GM19099 (cell line): Measurements from ENCODE around the gene SLC12A4.

ENCODE experiments used
- POLR2A ChIP-seq: IDR thresholded peaks from 3 replicates; pipeline ENCODE4 v1.6.1; 2011; ENCODE audit warnings: low read depth; ENCODE audit not compliant: insufficient read length; ENCODE audit errors: extremely low read depth

Gene SLC12A4

GRCh38 chr16:67953641-67954375, 14.6 kb downstream of the SLC12A4 start:
- TF ChIP-seq POLR2A: no peak

GRCh38 chr16:67951485-67951884, 17.0 kb downstream of the SLC12A4 start:
- no peak for TF ChIP-seq POLR2A

GRCh38 chr16:67950335-67950843, 18.0 kb downstream of the SLC12A4 start:
- no peak for TF ChIP-seq POLR2A

- no peak for TF ChIP-seq POLR2A
Observed at GRCh38 chr16:67949645-67950044, 18.8 kb downstream of the SLC12A4 start.

- no peak for TF ChIP-seq POLR2A
Observed at GRCh38 chr16:67948015-67948414, 20.4 kb downstream of the SLC12A4 start.

GRCh38 chr16:67946966-67947558, 21.4 kb downstream of the SLC12A4 start:
- peak; percentile 26 for TF ChIP-seq POLR2A

- TF ChIP-seq POLR2A: no peak
Observed at GRCh38 chr16:67946128-67946569, 22.3 kb downstream of the SLC12A4 start.

GRCh38 chr16:67945392-67945933, 23.0 kb downstream of the SLC12A4 start:
- no peak for TF ChIP-seq POLR2A

- no peak for TF ChIP-seq POLR2A
Observed at GRCh38 chr16:67944690-67945391, 23.6 kb downstream of the SLC12A4 start.

GRCh38 chr16:67943619-67944504, 24.6 kb downstream of the SLC12A4 start, which contains the start of gene LCAT:
TSS of gene LCAT (minus strand) at chr16:67944120. CDS start at chr16:67944101, 19 bp downstream.
- no peak for TF ChIP-seq POLR2A

- TF ChIP-seq POLR2A: no peak
Observed at GRCh38 chr16:67943256-67943618, 25.2 kb downstream of the SLC12A4 start.

- TF ChIP-seq POLR2A: no peak
Observed at GRCh38 chr16:67942510-67943255, 25.8 kb downstream of the SLC12A4 start.

- no peak for TF ChIP-seq POLR2A
Observed at GRCh38 chr16:67942200-67942509, 26.3 kb downstream of the SLC12A4 start.
